ENCODE data around the gene CABLES1.

The CABLES1 gene

GRCh38 chr18:23171581-23172156, 36.4 kb downstream of the CABLES1 start:
- no peak for DNase-seq

GRCh38 chr18:23172591-23173380, 37.5 kb downstream of the CABLES1 start:
- no peak for DNase-seq

- no peak for DNase-seq
Measured at GRCh38 chr18:23173912-23174311, 38.6 kb downstream of the CABLES1 start.

- no peak for DNase-seq
Measured at GRCh38 chr18:23176701-23177432, 41.6 kb downstream of the CABLES1 start.

GRCh38 chr18:23177433-23178072, 42.3 kb downstream of the CABLES1 start:
- DNase-seq: no peak

- no peak for DNase-seq
Measured at GRCh38 chr18:23178201-23178600, 42.9 kb downstream of the CABLES1 start.

GRCh38 chr18:23178661-23179081, 43.4 kb downstream of the CABLES1 start:
- DNase-seq: no peak

- DNase-seq: no peak
Measured at GRCh38 chr18:23179416-23179815, 44.1 kb downstream of the CABLES1 start.

GRCh38 chr18:23181547-23181946, 46.3 kb downstream of the CABLES1 start:
- DNase-seq: no peak

- no peak for DNase-seq
Measured at GRCh38 chr18:23182606-23183005, 47.3 kb downstream of the CABLES1 start.

GRCh38 chr18:23183411-23184150, 48.3 kb downstream of the CABLES1 start:
- DNase-seq: no peak

- no peak for DNase-seq
Measured at GRCh38 chr18:23186781-23187180, 51.5 kb downstream of the CABLES1 start.

GRCh38 chr18:23188068-23188760, 52.9 kb downstream of the CABLES1 start:
- DNase-seq: no peak

GRCh38 chr18:23189099-23189498, 53.8 kb downstream of the CABLES1 start:
- DNase-seq: no peak

- DNase-seq: no peak
Measured at GRCh38 chr18:23189768-23190661, 54.7 kb downstream of the CABLES1 start.

GRCh38 chr18:23191232-23191631, 55.9 kb downstream of the CABLES1 start:
- DNase-seq: no peak

GRCh38 chr18:23193742-23194141, 58.5 kb downstream of the CABLES1 start:
- DNase-seq: no peak

- no peak for DNase-seq
Measured at GRCh38 chr18:23194155-23194996, 59.1 kb downstream of the CABLES1 start.

- DNase-seq: no peak
Measured at GRCh38 chr18:23194997-23195957, 60.0 kb downstream of the CABLES1 start.

Data from NCI-H1105 (cell line).